HTR-8/SVneo (cell line): ENCODE measurements around the gene FAM3B.

Experiments
- DNase-seq: peaks from one replicate; pipeline ENCODE4 v3.0.0; 2011; ENCODE audit warnings: low spot score, mixed read lengths; ENCODE audit not compliant: insufficient read length
- FAIRE-seq: peaks from 2 replicates; lab custom pipeline; 2011; peaks lifted over from hg19 to GRCh38; lab: Jason Lieb, UNC

Gene FAM3B

DNA sequence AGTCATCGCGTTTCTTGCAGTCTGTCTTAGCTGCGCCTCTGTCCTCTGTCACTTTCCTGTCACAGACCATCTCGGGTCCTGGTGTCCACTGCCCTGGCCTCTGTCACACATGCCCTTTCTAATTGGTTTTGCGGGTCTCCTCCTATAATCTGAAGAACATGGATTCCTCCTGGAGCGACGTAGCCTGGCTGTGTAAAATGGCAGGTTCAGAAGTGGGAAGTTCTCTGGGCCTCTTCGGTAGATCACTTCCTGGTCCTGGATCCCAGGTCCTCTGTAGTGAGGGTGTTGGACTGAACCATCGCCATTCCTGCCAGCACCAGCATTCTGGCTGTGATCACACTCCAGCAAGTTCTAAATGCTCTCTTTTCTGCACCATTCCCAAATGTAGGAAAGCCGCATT, 857 bp downstream of the FAM3B start:
- no peak for FAIRE-seq
- DNase-seq, result no peak

GRCh38 chr21:41318218-41318617, 1.6 kb downstream of the FAM3B start:
- FAIRE-seq (no peak), DNase-seq (no peak)

DNA sequence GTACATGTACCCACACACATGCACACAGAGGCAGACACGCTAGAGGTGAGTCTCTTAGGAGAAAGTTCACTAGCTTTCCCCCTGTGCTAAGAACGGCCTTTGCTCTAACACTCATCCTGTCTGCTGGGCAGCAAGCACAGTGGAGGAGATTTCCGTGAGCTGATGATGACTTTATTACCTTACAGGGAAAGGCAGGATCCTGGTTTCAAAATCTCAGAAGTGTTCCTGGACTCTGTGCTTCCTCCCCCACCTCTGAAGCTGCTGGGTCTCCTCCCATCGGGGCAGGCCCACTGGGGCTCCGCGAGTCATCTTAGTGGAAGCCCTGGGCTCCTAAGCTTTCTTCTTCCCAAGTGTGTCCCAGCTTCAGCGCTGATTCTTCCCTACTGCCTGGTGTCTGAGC, 2.7 kb downstream of the FAM3B start:
- FAIRE-seq (no peak), DNase-seq (no peak)

DNA sequence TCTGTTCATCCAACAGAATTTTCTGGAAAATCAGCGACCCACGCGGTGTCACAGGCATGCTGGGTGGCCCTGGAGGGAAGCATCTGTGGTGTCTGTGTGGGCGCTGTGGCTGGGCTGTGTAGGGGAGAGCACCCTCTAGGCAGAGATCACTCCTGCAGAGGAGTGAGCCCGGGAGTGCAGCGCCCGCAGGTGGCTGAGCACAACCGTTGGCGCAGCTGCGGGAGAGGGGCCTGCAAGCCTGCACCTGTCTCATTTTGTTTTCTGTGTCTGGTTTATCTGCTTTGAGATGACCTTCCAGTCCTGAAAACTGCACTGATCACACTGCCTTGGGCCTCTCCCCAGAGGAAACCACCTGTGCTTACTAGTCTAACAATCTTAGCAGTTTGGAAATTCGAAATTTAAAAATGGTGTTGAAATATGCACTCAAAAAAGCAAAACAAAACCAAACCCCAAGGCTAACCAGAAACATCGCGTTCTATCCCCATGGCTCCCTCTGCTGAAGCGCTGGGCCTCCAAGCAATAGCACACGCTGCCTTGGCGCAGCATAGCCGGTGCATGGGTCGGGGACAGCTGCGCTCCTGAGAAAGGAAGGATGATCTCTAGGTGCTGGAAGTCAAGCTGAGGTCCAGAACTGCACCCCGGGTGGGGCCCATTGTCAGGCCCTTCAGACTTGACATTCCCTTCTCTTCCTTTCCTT, 4.8 kb downstream of the FAM3B start:
- DNase-seq (no peak), FAIRE-seq (no peak)

- DNase-seq (no peak), FAIRE-seq (no peak)
These were observed 5.4 kb downstream of the FAM3B start for GRCh38 chr21:41321908-41322495.

DNA sequence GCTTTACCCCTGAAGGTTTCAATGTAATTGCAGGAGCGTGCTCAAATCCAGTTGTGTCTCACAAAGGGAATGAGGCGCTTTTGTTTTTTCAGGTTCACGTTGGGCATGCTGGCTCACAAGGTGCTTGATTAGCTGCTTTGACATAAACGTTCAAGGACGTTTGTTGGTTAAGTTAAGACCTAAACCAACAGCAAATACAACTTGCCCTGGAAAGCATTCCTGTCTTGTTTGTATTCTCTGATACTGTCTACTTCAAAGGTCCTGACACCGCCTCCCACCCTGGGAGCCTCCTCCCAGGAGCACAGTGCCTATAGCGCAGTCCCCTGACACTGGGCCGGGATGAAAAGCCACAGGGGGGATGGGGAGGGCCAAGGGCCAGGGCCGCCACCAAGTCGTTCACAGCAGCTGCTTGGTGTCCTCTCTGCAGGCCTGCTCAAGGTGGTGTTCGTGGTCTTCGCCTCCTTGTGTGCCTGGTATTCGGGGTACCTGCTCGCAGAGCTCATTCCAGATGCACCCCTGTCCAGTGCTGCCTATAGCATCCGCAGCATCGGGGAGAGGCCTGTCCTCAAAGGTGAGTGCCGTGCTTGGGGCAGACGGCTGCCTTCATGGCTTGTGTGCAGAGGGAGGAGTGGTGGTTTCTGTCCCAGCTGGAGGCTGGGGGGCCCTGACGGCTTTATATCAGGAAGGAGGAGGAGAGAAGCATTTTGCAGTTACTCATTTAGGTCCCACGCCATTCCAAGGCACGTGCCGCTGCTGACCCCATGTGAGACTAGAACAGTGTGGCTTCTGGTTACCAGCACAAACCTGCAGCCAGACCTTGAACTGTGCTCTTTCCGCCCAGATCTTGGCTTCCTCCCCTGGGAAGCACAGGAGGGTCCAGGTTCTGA, 6.1 kb downstream of the FAM3B start:
- DNase-seq (no peak), FAIRE-seq (no peak)

DNA sequence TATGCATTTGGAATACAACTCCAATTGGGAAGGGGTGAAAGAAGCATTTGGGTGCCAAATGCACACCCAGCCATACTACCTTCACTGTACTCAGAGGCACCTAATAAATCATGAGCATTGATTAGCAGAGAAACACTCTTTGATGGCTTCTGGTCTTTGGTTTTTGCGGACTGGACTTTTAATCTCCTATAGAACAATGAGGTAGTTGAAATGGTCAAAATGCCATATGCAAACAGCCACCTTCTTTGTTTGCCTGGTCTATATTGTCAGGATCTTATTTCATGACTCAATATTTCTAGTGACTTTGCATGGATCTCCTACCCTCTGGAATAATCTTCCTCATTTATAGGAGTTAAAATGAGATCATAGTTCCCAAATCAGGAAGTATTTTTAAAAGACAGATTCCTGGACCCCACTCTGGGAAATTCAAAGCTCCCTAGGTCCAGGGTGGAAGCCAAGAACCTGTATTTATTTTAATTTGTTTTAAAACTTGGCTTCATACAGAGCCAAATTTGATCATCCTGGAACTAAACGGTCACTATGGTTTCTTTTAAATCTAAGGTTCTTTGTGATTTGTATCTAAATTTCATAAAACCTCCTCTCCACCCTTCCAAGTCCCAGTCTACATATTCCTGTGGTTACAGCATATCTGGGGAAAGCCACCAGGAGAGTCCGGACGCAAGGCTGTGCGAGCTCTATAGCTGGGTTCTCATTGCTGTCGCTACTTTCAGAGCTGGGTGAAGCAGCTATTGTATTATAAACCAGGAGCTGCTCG, 8.7 kb downstream of the FAM3B start:
- FAIRE-seq (no peak), DNase-seq (no peak)

DNA sequence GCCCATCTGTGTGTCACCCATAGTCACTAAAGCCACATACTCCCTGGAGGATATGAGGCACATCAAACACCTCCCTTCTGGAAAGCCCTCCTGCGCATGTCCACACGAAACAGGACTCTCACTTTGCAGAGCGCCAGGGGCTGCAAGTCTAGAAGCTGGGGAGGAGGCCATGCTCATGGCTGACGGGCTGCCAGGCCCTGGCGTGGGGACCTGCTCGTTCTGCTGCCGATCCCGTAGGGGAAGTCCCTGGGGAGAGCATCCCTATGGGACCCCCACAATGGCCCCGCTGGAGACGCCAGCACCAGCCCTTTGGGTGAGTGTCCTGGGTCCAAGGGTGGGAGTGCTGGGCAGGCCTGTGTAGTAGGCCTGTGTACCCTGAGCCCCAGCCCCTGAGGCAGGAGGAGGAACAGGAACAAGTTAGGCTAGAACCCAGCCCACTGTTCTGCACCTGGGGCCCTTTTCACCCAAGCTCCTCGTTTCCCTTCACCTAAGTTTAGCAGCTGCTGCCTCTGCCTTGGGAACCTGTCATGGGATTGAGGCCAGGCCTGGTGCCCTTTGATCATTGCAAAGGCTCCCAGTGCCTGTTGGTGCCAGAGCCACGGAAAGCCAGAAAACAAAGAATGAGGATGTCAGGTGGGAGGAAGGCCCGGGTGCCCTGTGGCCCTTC, 9.9 kb downstream of the FAM3B start:
- FAIRE-seq, result no peak
- DNase-seq, result no peak

DNA sequence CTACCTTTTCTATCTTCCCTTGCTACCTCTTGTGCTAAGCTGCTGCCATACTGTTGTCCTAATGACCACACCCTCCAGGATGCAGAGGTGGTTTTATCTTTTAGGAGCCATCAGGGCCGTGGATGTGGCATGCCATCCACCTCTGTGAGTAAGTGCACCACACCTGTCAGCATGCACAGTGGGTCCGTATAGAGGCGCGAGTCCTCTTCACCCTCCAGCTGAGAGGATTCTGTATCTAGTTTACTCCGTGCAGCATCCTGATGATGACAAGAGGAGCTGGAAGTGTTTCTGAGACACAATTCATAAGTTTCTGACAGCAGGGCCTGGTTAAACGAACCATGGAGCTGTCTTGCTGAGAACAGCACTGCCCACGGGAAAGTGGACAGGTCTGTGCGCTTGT, 11.2 kb downstream of the FAM3B start:
- FAIRE-seq, result no peak
- no peak for DNase-seq

DNA sequence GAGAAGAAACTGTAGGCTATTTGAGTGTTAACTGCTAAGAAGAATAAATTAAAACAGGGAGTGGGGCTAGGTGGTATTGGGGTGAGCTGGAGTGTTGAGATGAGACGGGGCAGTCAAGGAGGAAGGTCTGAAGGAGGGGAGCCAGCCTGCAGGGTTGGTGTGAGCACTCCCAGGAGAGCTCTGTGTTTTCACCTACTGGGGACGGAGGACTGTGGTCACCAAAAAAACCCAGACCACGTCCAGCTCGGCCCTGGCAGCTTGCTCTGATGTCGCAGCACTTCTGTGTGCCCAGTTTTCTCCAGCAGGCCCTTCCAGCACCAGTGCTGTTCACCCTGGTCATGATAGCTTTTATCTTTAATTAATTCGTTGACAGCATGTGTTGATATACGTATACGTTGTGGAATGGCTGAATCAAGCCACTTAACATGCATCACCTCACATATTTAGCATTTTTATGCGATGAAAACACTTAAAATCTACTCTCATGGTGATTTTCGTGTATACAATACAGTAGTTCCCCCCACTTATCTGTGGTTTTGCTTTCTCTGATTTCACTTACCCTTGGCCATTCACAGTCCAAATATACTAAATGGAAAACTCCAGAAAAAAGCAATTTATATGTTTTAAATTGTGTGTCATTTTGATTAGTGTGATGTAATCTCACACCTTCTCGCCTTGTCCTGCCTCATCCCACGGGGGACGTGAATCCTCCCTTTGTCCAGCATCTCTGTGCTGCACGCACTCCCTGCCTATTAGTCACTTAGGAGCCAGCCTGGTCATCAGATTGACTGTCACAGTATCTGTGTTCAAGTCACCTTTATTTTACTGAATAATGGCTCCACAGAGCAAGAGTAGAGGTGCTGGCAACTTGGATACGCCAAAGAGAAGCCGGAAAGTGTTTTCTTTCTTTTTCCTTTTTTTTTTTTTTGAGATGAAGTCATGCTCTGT, 12.3 kb downstream of the FAM3B start:
- no peak for FAIRE-seq
- no peak for DNase-seq

- FAIRE-seq (no peak), DNase-seq (no peak)
These were observed 17.2 kb downstream of the FAM3B start for GRCh38 chr21:41333752-41334151.

GRCh38 chr21:41337515-41337914, 20.9 kb downstream of the FAM3B start:
- DNase-seq (no peak), FAIRE-seq (peak; percentile 83)

DNA sequence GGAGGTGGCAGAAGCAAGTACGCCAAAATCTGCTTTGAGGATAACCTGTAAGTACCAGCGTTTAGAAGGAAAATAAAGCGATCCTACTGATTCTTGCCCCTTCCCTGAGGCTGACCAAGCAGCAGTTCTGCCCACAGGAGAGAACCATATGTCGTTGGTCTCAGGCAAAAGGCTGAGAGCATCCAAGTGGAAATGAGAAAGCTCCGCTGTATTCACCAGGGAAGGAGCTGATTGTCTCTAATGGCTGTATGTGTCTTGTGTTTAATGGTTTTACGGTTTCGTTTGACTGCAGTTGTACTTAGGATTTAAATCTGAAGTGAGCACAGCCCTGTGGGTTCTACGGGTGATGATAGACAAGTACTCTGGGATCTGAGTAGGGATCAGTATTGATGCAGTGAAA, 21.9 kb downstream of the FAM3B start:
- no peak for FAIRE-seq
- DNase-seq, result no peak

GRCh38 chr21:41342035-41342434, 25.4 kb downstream of the FAM3B start:
- no peak for DNase-seq

DNA sequence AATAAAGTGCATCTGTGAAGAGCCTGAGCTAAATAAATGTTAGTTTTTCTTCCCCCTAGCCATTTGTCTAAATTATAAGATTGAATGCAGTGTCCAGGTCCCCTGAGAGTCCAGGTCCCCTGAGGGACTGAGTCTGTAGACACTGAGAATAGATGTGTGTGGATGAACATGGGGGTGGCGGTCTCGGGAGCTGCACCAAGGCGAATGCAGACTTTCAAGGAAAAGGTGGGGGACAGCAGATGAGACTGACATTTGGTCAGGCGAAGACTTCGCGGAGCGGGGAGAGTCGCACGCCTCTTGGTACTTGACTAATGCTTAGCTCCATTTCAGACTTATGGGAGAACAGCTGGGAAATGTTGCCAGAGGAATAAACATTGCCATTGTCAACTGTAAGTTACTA, 27.5 kb downstream of the FAM3B start:
- FAIRE-seq (no peak), DNase-seq (no peak)

More at GRCh38 chr21:41342035-41342434, 25.4 kb downstream of the FAM3B start:
- FAIRE-seq, result no peak

GRCh38 chr21:41345356-41345755, 28.8 kb downstream of the FAM3B start:
- DNase-seq (no peak), FAIRE-seq (no peak)

GRCh38 chr21:41345934-41346685, 29.5 kb downstream of the FAM3B start:
- DNase-seq, result no peak
- no peak for FAIRE-seq

GRCh38 chr21:41346758-41347157, 30.2 kb downstream of the FAM3B start:
- FAIRE-seq, result no peak

More at GRCh38 chr21:41346758-41347157, 30.2 kb downstream of the FAM3B start:
- DNase-seq, result no peak
